Sigmoid colon (tissue), 4 donors: ENCODE data around the gene ANK2.

Source experiments
- EP300 ChIP-seq, 4 donors: sonication (generic); formaldehyde crosslinking; IDR thresholded peaks; one replicate each; pipeline ENCODE4 v1.6.1; 2017; ENCODE audit warnings: antibody characterized with exemption in 4 of 4
- POLR2A ChIP-seq, 2 donors: fragments of 450-650 bp; IDR thresholded peaks; one replicate each; pipeline ENCODE4 v1.6.1; 2016; ENCODE audit warnings: antibody characterized with exemption in 2 of 2, mild to moderate bottlenecking in 2 of 2, moderate library complexity in 2 of 2
- POLR2AphosphoS5 ChIP-seq, 4 donors: sonication (generic); formaldehyde crosslinking; IDR thresholded peaks; one replicate each; pipeline ENCODE4 v1.6.1; 2017; ENCODE audit warnings: antibody characterized with exemption in 4 of 4
- TF ChIP-seq, protein P1 (sequence below), 4 experiments: fragments of 450-650 bp in 3 of 4; fragments of 200-600 bp in 1 of 4; IDR thresholded peaks; one replicate each; pipeline ENCODE4 v1.5.1; 2016 to 2019; ENCODE audit warnings: antibody characterized with exemption in 4 of 4, mild to moderate bottlenecking in 3 of 4, moderate library complexity in 2 of 4

- TF ChIP-seq POLR2AphosphoS5 (IDR thresholded peaks at IDR 0.05): no peak
- TF ChIP-seq, protein P1, sequence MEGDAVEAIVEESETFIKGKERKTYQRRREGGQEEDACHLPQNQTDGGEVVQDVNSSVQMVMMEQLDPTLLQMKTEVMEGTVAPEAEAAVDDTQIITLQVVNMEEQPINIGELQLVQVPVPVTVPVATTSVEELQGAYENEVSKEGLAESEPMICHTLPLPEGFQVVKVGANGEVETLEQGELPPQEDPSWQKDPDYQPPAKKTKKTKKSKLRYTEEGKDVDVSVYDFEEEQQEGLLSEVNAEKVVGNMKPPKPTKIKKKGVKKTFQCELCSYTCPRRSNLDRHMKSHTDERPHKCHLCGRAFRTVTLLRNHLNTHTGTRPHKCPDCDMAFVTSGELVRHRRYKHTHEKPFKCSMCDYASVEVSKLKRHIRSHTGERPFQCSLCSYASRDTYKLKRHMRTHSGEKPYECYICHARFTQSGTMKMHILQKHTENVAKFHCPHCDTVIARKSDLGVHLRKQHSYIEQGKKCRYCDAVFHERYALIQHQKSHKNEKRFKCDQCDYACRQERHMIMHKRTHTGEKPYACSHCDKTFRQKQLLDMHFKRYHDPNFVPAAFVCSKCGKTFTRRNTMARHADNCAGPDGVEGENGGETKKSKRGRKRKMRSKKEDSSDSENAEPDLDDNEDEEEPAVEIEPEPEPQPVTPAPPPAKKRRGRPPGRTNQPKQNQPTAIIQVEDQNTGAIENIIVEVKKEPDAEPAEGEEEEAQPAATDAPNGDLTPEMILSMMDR (IDR thresholded peaks at IDR 0.05): no peak
- no peak for TF ChIP-seq POLR2A (IDR thresholded peaks at IDR 0.05)
- no peak for TF ChIP-seq EP300 (IDR thresholded peaks at IDR 0.05)
Measured at GRCh38 chr4:113181289-113182007, 132.0 kb downstream of the ANK2 start.
